ENCODE measurements around the gene ITGA2.

Gene ITGA2

GRCh38 chr5:52989781-52990527 lies 802 bp downstream of the ITGA2 start:
- no peak for DNase-seq

- no peak for DNase-seq
Measured at GRCh38 chr5:52990528-52990925, 1.4 kb downstream of the ITGA2 start.

GRCh38 chr5:52993367-52993766 lies 4.2 kb downstream of the ITGA2 start:
- DNase-seq: no peak

DNA sequence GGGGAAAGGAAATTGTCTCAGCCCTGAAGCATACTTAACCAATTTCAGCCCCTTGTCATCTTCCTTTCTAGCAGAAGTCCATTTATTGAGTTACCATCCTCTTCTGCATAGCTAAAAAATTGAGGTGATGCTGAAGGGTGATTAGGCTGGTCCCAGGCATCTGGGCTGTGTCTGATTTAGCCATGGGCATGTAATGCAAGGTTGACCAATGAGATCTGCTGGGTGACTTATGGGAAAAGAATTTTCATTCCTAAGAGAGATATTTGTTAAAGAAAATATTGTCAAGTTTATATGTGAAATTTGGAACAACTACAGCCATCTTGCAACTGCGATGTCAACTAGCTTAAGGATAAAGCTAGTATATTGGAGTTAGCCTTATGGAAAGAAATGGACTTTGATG lies 5.1 kb downstream of the ITGA2 start:
- DNase-seq: no peak

DNA sequence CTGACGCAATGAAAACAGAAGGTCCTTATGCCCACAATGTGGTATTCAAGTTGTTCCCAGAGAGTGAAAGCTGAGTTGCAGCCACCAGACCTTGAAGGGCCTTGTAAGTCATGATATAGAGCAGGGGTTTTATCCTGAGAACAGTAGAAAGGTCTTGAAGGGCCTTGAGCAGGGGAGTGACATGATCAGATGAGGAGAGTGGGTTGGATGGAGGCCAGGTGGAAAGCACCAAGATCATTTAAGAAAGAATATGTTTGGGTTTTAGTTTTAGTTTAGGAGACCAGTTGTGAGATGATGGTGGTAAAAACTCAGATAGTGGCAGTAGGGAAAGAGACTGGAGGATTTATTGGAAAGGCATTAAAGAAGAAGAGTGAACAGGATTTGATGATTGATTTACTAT lies 5.9 kb downstream of the ITGA2 start:
- no peak for DNase-seq

GRCh38 chr5:52995914-52996313 lies 6.8 kb downstream of the ITGA2 start:
- no peak for DNase-seq

GRCh38 chr5:52996979-52997378 lies 7.8 kb downstream of the ITGA2 start:
- no peak for DNase-seq

DNA sequence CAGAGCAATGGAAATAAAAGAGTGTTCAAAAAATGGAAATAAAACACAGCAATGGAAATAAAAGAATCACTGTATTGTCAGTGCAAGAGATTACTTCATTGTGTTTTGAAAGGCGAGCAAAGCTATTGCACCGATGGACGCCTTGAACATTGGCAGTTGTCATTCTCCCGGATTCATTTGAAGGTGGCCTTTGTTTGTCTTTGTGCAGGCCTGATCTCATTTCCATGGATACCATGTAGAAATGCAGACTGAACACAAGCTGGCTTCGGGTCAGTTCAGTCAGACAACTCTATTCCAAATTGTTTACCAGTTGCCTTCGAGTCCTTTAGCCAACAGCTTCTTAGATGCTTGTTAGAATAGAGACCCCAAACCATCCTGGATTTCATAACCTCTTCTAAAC lies 8.3 kb downstream of the ITGA2 start:
- no peak for DNase-seq

DNA sequence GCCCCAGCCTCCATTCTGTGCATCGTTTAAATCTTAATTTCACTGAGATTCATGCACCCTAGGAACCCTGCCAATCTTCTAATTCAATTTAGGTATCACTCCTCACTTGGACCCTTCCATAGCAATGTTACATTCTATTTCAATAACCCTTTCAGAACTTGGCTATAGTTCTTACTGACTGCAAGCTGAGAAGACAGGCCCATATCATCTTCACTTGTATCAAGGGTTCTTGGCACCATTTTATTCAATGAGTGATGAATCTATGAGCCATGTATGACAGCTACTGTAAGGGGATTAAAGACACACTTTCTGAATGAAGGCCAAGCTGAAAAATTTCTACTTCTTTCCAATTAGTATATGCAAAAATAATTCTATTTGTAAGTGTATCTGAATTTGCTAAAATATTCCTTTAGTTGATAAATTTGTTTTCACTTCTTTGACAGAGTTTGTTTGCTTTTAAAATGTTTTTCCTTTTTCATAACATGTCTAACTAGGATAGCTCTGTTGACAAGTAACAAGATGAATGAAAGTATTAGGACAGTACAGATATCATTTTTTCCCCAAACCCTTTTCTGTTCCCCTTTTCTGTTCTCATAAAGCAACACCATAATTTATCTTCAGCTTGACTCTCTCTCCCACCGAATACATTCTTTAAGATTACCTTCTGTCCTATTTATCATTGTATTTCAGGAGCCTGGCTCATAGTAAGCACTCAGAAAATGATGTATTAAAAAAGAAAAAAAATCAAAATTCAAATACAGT lies 9.6 kb downstream of the ITGA2 start:
- no peak for DNase-seq

- DNase-seq: no peak
Measured at GRCh38 chr5:52999344-52999949, 10.3 kb downstream of the ITGA2 start.

- no peak for DNase-seq
Measured at GRCh38 chr5:53001541-53001940, 12.4 kb downstream of the ITGA2 start.

DNA sequence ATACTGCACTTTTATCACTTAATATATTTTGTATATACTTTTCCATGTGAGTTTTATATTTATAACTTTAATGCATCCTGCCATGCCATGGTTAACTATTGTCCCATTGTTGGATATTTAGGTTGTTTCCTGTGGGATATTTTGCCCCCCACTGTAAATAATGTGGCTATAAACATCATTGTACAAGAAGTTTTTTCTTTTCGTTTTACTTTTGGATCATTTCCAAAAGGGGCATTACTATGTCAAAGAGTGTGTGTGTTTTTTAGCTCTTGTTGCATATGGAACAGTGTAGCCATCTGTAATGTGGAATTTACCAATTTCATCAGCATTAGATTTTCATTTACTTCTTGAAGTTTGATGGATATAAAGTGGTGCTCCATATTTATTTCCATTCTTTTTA lies 13.3 kb downstream of the ITGA2 start:
- no peak for DNase-seq

DNA sequence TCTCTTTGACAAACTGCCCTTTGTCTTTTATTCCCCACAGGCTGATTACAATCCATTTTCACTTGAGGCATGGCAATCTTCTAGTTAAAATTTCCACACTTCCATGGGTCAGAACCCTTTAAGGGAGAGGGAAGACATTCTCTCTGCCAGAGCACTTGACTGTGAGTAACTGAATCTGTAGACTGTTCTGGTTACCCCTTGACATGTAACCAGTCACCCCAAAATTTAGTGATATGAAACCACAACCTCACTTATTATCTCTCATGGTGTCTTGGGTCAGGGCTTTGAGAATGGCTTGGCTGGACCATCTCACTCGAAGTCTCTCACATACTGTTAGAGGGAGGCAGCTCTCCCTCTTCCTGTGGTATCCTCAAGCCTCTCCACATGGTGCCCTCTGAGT lies 14.0 kb downstream of the ITGA2 start:
- no peak for DNase-seq

GRCh38 chr5:53006911-53007890 lies 18.0 kb downstream of the ITGA2 start:
- no peak for DNase-seq

- no peak for DNase-seq
Measured at GRCh38 chr5:53008751-53009150, 19.6 kb downstream of the ITGA2 start.

DNA sequence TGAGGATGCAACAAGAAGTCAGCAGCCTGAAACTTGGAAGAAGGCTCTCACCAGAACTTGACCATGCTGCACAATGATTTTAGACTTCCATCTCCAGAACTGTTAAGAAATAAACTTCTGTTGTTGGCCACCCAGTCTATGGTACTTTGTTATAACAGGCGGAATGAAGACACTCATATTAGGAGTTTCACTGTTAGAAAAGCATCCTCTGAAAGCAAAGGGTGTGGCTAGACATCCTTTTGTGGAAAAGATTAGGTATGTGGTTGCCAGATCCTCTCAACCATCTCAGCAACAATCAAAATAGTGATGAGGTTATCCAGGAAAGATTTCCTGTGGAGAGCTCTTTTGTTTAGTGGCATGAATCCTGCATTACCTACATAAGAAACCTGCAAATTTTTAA lies 20.7 kb downstream of the ITGA2 start:
- no peak for DNase-seq

DNA sequence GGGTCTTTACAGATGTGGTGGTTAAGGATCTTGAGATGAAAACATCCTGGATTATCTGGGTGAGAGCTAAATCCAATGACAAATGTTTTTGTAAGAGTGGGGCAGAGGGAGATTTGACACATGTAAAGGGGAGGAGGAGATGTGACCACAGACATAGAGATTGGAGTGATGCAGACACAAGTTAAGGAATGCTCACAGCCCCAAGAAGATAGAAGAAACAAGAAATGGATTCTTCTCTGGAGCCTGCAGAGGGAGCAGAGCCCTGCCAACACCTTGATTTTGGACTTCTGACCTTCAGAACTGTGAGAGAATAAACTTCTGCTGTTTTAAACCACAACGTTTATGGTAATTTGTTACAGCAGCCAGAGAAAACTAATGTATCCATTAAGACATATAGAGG lies 21.7 kb downstream of the ITGA2 start:
- DNase-seq: no peak

DNA sequence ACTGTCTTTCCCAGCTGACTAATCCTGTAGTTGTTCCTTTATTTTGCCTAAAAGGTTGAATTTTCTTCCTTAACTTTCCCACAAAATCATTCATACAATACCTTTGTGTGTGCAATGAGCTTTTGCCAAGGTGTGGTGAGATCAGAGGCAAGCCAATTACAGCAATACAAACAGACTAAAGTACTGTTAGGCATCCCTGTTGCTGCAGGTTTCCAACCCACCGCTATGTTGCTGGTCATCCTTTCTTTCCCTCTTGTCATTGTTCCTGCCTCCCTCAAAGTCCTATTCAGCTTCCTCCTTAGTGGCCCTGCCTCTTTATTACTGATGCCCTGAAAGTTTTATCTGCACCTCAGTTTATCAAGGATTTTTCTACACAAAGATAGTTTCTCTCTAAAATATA lies 22.1 kb downstream of the ITGA2 start:
- DNase-seq: no peak

GRCh38 chr5:53013857-53014256 lies 24.7 kb downstream of the ITGA2 start:
- DNase-seq: no peak

DNA sequence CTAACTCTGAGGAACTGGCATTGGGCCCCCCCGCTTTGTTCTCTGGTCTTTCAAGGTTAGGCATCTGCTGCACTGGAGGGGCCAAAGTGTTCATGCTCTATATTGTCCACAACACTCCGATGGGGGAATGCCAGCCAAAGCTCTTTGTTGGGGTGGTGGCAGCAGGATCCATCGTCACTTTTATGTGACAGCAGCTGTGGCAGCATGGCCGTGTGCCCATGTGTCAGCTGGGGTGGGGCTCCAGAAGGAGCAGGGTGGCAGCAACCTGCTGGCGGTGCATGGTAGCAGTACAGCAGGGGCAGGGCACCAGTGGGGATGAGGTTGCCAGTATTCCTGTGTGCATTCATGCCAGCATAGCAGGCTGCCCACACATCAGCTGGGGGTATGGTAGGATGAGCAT lies 28.2 kb downstream of the ITGA2 start:
- DNase-seq: no peak

DNA sequence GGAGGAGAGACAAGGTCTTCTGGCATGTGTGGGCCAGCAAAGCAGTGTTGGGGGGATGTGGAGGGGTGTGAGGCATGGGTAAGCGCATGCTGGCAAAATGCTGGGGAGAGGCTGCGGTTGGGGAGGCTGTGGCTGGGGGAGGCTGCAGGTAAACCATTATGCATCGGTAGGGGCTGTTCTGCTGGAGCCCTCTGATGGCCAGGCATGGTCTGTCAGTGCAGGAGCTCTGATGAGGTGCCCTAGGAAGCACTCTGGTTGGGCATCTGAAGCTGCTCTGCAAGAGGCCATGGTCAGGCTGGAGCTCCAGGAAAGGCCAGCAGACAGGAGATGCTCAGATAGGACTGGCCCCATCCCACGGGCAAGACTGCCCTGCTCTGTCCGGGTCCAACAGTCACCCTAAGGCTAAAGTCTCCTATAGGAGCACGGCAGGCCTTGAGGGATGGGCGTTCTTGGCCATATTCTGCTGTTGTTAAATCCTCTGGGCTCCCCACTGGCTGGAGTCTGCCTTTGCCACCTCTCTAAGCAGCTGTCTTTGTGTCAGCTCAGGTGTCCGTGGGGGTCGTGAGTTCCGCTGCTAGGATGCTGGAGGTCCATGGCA lies 28.7 kb downstream of the ITGA2 start:
- DNase-seq: no peak

DNA sequence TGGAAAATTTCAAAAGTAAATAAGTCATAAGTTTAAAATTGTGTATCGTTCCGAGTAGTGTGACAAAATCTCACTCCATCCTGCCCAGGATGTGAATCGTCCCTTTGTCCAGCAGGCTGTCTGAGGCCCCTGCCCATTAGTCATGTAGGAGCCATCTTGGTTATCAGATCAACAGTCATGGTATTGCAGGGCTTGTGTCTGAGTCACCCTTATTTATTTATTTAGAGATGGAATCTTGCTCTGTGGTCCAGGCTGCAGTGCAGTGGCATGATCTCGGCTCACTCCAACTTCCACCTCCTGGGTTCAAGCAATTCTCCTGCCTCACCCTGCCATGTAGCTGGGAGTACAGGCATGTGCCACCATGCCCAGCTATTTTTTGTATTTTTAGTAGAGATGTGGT lies 30.2 kb downstream of the ITGA2 start:
- no peak for DNase-seq
